DOHH2 (cell line): ENCODE data around the gene RASSF4.

ENCODE experiments used
- H3F3A ChIP-seq: fragments of 200-600 bp; sonication (generic), shearing (Covaris generic); 2 replicates; pipeline ENCODE4 v1.6.0; 2016; ENCODE audit warnings: antibody characterized with exemption, mild to moderate bottlenecking; ENCODE audit not compliant: control insufficient read depth, insufficient read depth
- H3K27ac ChIP-seq: fragments of 200-600 bp; sonication (generic); 2 replicates; pipeline ENCODE4 v1.5.1; 2014; ENCODE audit warnings: low read depth, mild to moderate bottlenecking, low read length, moderate library complexity
- H3K27me3 ChIP-seq: fragments of 200-600 bp; sonication (generic); 2 replicates; pipeline ENCODE4 v1.6.1; 2014; ENCODE audit warnings: mild to moderate bottlenecking, low read length, mixed read lengths; ENCODE audit not compliant: control insufficient read depth
- H3K36me3 ChIP-seq: fragments of 200-600 bp; sonication (generic); 2 replicates; pipeline ENCODE4 v1.6.1; 2014; ENCODE audit warnings: mild to moderate bottlenecking, low read length, moderate library complexity, mixed read lengths; ENCODE audit not compliant: control insufficient read depth
- H3K4me1 ChIP-seq: fragments of 200-600 bp; sonication (generic); 2 replicates; pipeline ENCODE4 v1.6.1; 2014; ENCODE audit warnings: mild to moderate bottlenecking, low read length, mixed read lengths; ENCODE audit not compliant: control insufficient read depth
- H3K4me2 ChIP-seq: fragments of 200-600 bp; sonication (generic); 2 replicates; pipeline ENCODE4 v1.6.0; 2014; ENCODE audit warnings: mild to moderate bottlenecking, low read length, moderate library complexity
- H3K4me3 ChIP-seq: fragments of 200-600 bp; sonication (generic); 2 replicates; pipeline ENCODE4 v1.5.1; 2014; ENCODE audit warnings: mild to moderate bottlenecking, low read length, mixed read lengths
- H3K79me2 ChIP-seq: fragments of 200-600 bp; sonication (generic); 2 replicates; pipeline ENCODE4 v1.6.1; 2014; ENCODE audit warnings: mild to moderate bottlenecking, low read length, mixed read lengths; ENCODE audit not compliant: control insufficient read depth
- H3K9me2 ChIP-seq: fragments of 200-600 bp; sonication (generic); replicated peaks from 2 replicates; pipeline ENCODE4 v1.6.1; 2014; ENCODE audit warnings: mild to moderate bottlenecking, low read length, mixed read lengths; ENCODE audit not compliant: control insufficient read depth
- H3K9me3 ChIP-seq: fragments of 200-600 bp; sonication (generic); 2 replicates; pipeline ENCODE4 v1.6.1; 2014; ENCODE audit warnings: antibody characterized with exemption, low read length, mixed read lengths; ENCODE audit not compliant: control insufficient read depth, insufficient read depth
- H4K20me1 ChIP-seq: fragments of 200-600 bp; sonication (generic); 2 replicates; pipeline ENCODE4 v1.6.0; 2014; ENCODE audit warnings: low read depth, mild to moderate bottlenecking, antibody characterized with exemption, low read length, moderate library complexity; ENCODE audit not compliant: control insufficient read depth, insufficient read depth
- EZH2phosphoT487 ChIP-seq: fragments of 200-600 bp; sonication (generic); IDR thresholded peaks from 2 replicates; pipeline ENCODE4 v1.6.1; 2017; ENCODE audit warnings: borderline replicate concordance, mild to moderate bottlenecking, antibody characterized with exemption, low read length, moderate library complexity, mixed read lengths
- TF ChIP-seq, protein P1 (sequence below): fragments of 200-600 bp; sonication (generic); IDR thresholded peaks from one replicate; pipeline ENCODE4 v1.5.1; 2014; ENCODE audit warnings: antibody characterized with exemption, mild to moderate bottlenecking, low read depth, low read length; ENCODE audit not compliant: poor library complexity, severe bottlenecking

Gene RASSF4

DNA sequence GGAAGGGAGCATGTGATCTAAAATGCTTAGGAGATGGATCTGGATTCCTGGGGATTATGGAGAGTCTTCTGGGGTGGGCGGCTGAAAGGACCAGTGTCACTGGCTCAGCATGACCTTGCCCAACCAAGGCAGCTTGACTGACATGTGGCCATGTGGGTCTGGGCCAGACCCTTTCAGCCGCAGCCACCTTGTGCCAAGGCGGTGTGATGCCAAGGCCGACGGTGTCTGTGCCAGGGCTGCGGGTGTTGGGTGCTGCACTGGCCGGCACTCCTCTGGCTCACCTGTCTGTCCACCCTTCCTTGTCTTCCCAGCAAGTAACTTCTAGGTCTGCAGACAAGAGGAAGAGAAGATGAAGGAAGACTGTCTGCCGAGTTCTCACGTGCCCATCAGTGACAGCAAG lies 10.3 kb downstream of the RASSF4 start:
- H3K4me3 ChIP-seq, result no peak overlapping the region
- peaks cover 58% of the 10 kb centered on the region for H3K4me1 ChIP-seq
- H4K20me1 ChIP-seq, result no peaks in the 10 kb centered on the region
- no peak overlapping the region for H3K27ac ChIP-seq
- no peaks in the 10 kb centered on the region for H3F3A ChIP-seq
- H3K36me3 ChIP-seq, result no peaks in the 10 kb centered on the region
- TF ChIP-seq EZH2phosphoT487, result no peak
- H3K4me2 ChIP-seq, result no peak overlapping the region
- no peaks in the 10 kb centered on the region for H3K27me3 ChIP-seq
- no peaks in the 10 kb centered on the region for H3K9me2 ChIP-seq
- H3K79me2 ChIP-seq, result no peaks in the 10 kb centered on the region
- no peaks in the 10 kb centered on the region for H3K9me3 ChIP-seq

DNA sequence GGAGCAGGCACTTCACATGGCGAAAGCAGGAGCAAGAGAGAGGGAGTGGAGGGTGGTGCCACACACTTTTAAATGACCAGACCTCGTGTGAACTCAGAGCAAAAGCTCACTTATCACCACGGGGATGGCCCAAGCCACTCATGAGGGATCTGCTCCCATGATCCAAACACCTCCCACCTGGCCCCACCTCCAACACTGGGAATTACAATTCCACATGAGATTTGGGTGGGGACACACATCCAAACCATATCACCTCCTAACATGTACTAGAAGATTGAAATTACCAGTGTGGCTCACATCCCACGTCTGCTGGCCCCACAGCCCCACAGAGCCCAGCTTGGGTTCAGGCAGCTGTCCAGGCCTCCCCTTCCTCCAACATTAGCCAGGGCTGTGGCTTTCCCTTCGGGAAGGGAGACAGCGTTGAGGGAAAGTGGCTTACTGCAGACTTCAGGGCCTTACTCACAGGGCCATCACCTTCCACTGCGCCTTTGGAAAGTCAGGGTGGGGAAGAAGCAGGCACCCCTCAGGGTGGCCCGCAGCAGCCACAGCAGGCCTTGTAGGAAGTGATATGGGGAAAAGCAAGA lies 11.3 kb downstream of the RASSF4 start:
- H3K27ac ChIP-seq, result no peak overlapping the region
- H3K4me3 ChIP-seq, result no peak overlapping the region
- no peak overlapping the region for H3K4me2 ChIP-seq
- H3K4me1 ChIP-seq, result peaks cover 53% of the 10 kb centered on the region
- peaks cover 4% of the 10 kb centered on the region; the same call in 1 of the 2 replicates for H3K27me3 ChIP-seq
- no peaks in the 10 kb centered on the region for H3K36me3 ChIP-seq
- no peaks in the 10 kb centered on the region for H3K79me2 ChIP-seq
- TF ChIP-seq, protein P1, sequence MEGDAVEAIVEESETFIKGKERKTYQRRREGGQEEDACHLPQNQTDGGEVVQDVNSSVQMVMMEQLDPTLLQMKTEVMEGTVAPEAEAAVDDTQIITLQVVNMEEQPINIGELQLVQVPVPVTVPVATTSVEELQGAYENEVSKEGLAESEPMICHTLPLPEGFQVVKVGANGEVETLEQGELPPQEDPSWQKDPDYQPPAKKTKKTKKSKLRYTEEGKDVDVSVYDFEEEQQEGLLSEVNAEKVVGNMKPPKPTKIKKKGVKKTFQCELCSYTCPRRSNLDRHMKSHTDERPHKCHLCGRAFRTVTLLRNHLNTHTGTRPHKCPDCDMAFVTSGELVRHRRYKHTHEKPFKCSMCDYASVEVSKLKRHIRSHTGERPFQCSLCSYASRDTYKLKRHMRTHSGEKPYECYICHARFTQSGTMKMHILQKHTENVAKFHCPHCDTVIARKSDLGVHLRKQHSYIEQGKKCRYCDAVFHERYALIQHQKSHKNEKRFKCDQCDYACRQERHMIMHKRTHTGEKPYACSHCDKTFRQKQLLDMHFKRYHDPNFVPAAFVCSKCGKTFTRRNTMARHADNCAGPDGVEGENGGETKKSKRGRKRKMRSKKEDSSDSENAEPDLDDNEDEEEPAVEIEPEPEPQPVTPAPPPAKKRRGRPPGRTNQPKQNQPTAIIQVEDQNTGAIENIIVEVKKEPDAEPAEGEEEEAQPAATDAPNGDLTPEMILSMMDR, result no peak
- no peak for TF ChIP-seq EZH2phosphoT487
- no peaks in the 10 kb centered on the region for H4K20me1 ChIP-seq
- no peaks in the 10 kb centered on the region for H3K9me2 ChIP-seq
- H3K9me3 ChIP-seq, result no peaks in the 10 kb centered on the region
- no peaks in the 10 kb centered on the region for H3F3A ChIP-seq

- H3K4me3 ChIP-seq, result no peak overlapping the region
- H3K79me2 ChIP-seq, result no peaks in the 10 kb centered on the region
- H3K36me3 ChIP-seq, result no peaks in the 10 kb centered on the region
- peaks cover 8% of the 10 kb centered on the region for H3K27me3 ChIP-seq
- TF ChIP-seq, protein P1, result no peak
- no peak for TF ChIP-seq EZH2phosphoT487
- no peaks in the 10 kb centered on the region for H3F3A ChIP-seq
- peaks cover 47% of the 10 kb centered on the region for H3K4me1 ChIP-seq
- H3K9me2 ChIP-seq, result no peaks in the 10 kb centered on the region
- no peaks in the 10 kb centered on the region for H3K9me3 ChIP-seq
- H4K20me1 ChIP-seq, result no peaks in the 10 kb centered on the region
- H3K4me2 ChIP-seq, result no peak overlapping the region
- H3K27ac ChIP-seq, result no peak overlapping the region
Measured at GRCh38 chr10:44971434-44971833, 11.8 kb downstream of the RASSF4 start.

GRCh38 chr10:44971935-44972757 lies 12.5 kb downstream of the RASSF4 start:
- no peaks in the 10 kb centered on the region for H4K20me1 ChIP-seq
- H3K4me1 ChIP-seq, result peaks cover 42% of the 10 kb centered on the region
- H3K4me2 ChIP-seq, result no peak overlapping the region
- no peak overlapping the region for H3K4me3 ChIP-seq
- no peaks in the 10 kb centered on the region for H3K9me2 ChIP-seq
- no peak overlapping the region for H3K27ac ChIP-seq
- H3K9me3 ChIP-seq, result no peaks in the 10 kb centered on the region
- no peak for TF ChIP-seq EZH2phosphoT487
- TF ChIP-seq, protein P1, result no peak
- H3K79me2 ChIP-seq, result no peaks in the 10 kb centered on the region
- no peaks in the 10 kb centered on the region for H3F3A ChIP-seq
- no peaks in the 10 kb centered on the region for H3K36me3 ChIP-seq
- peaks cover 8% of the 10 kb centered on the region for H3K27me3 ChIP-seq
